ENCODE measurements around the gene ARID5A.

ARID5A gene

GRCh38 chr2:96548558-96549465, 12.3 kb downstream of the ARID5A start:
- no peak for TF ChIP-seq CTCF (conservative IDR thresholded peaks at IDR 0.05; ENCODE audit: control insufficient read depth, insufficient read depth, low read depth, low read length)
- DNase-seq (ENCODE audit: low read depth): no peak
- H3K4me3 ChIP-seq (ENCODE audit: control insufficient read depth, low read depth, low read length): no peak overlapping the region

- H3K4me3 ChIP-seq (ENCODE audit: control insufficient read depth, low read depth, low read length): no peak overlapping the region
- no peak for TF ChIP-seq CTCF (conservative IDR thresholded peaks at IDR 0.05; ENCODE audit: control insufficient read depth, insufficient read depth, low read depth, low read length)
- no peak for DNase-seq (ENCODE audit: low read depth)
Observed at GRCh38 chr2:96549466-96549785, 12.9 kb downstream of the ARID5A start.

- H3K4me3 ChIP-seq (ENCODE audit: control insufficient read depth, low read depth, low read length): no peak overlapping the region
- TF ChIP-seq CTCF (conservative IDR thresholded peaks at IDR 0.05; ENCODE audit: control insufficient read depth, insufficient read depth, low read depth, low read length): no peak
- DNase-seq (ENCODE audit: low read depth): no peak
Observed at GRCh38 chr2:96549967-96550786, 13.6 kb downstream of the ARID5A start.

- TF ChIP-seq CTCF (conservative IDR thresholded peaks at IDR 0.05; ENCODE audit: control insufficient read depth, insufficient read depth, low read depth, low read length): no peak
- no peak overlapping the region for H3K4me3 ChIP-seq (ENCODE audit: control insufficient read depth, low read depth, low read length)
- no peak for DNase-seq (ENCODE audit: low read depth)
Observed at GRCh38 chr2:96550787-96551604, 14.4 kb downstream of the ARID5A start.

GRCh38 chr2:96551605-96552314, 15.2 kb downstream of the ARID5A start:
- no peak overlapping the region for H3K4me3 ChIP-seq (ENCODE audit: control insufficient read depth, low read depth, low read length)
- TF ChIP-seq CTCF (conservative IDR thresholded peaks at IDR 0.05; ENCODE audit: control insufficient read depth, insufficient read depth, low read depth, low read length): no peak
- DNase-seq (ENCODE audit: low read depth): no peak

Data from fibroblast of mammary gland (primary cell).